NCI-H69 (cell line): ENCODE measurements around the gene NDE1.
A peak's percentile ranks its signal among the peaks of the same experiment; 100 is the strongest.
"Not testable (repeated sequence)": the region's sequence is repeated elsewhere in the genome, so short reads cannot be mapped to it uniquely, and the experiment has no call there.

ENCODE experiments used
- DNase-seq: peaks from one replicate; lab custom pipeline; 2025; lab: John Stamatoyannopoulos, UW

The NDE1 gene, protein sequence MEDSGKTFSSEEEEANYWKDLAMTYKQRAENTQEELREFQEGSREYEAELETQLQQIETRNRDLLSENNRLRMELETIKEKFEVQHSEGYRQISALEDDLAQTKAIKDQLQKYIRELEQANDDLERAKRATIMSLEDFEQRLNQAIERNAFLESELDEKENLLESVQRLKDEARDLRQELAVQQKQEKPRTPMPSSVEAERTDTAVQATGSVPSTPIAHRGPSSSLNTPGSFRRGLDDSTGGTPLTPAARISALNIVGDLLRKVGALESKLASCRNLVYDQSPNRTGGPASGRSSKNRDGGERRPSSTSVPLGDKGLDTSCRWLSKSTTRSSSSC

DNA sequence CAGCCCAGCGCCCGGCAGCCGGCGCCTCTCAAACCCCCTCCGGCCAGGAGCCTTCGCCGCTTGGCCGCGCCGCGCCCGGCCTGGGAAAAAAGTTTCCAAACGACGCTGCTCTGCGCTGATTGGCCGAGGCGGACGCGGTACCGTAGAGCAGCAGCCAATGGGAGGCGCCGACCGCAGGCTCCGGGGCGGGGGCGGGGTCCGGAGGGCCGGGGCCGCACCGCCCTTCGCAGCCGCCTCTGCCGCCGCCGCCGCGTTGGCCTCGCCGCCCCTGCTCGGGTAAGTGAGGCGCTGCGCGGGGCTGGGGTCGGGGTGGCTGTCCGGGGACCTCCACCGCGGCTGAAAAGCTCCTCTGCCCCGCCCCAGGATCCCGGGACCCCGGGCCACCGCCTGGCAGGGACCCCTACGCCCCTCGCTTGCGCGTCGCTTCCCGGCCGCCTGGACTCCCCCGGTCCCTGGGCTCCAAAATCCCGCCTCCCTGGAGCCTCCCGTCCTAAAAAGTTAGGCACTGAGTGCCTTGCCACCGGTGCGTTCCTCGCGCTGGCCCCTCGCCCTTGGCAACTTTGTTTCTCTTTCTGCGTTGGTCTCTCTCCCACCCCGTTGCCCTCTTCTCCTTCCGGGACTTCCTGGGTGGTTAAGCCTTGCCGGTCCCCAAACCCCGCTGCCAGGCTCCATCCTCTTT lies at the start of gene NDE1:
TSS of gene NDE1 (plus strand) at position 227 of the 679 bp plus-strand sequence. CDS start 14,534 bp downstream, outside the sequence.
- peak; percentile 97 for DNase-seq

DNA sequence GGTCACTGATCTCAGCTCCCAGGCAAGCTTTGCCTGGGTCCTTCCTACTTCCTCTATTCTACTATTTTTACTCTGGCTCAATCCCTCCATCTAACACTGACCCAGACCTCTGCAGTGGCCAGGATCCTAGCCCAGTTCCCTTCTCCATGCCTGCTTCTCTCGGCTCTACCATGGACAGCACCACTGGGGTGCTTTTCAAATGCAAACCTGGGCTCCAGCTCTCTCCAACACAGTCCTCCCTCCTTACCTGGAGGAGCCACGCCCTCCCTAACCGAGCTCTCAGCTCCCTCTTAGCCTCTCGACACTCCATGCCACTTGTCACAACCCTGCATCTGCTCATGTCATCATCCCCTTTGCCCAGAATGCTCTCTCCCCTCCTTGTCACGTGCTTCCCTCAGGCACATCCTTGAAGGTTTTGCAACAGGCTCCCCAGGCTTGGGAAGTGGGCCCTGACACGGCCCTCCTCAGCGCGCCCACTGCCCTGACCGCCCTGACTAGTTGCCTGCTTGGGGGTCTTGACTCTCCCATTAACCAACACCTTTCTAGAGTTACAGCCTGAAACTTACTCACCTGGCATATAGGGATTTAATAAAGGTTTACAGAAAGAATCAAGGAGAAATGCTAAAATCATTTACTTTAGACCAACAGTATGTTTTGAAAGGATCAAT lies 48.7 kb upstream of the NDE1 start:
- DNase-seq = no peak

DNA sequence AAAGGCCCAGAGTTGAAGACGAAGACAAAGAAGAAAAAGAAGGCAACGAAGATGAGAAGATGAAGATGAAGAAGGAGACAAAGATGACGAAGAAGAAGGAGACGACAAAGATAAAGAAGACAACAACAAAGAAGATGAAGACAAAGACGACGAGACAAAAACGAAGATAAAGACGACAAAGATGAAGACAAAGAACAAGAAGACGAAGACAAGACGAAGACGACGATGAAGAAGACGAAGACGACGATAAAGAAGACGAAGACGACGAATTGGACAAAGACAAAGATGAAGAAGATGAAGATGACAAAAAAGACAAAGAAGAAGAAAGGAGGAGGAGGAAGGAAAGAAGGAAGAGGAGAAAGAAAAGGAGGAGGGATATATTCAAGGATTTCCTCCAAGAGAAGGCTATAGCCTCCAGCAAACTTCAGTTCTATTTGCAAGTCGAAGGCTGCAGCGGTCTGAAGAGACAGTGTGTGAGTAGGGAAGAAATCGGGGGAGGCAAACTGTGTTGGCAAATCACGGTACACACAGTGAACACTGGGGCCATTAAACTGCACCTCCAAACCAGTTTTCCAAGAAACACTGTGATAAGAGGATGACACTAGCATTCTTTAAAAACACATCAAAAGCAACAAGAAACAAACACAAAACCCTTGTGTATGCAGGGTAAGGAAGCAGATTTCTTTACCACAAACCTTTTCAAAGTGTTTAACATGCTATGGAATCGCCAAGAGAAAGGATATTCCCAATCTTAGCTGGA lies 47.6 kb upstream of the NDE1 start:
- DNase-seq = no peak

DNA sequence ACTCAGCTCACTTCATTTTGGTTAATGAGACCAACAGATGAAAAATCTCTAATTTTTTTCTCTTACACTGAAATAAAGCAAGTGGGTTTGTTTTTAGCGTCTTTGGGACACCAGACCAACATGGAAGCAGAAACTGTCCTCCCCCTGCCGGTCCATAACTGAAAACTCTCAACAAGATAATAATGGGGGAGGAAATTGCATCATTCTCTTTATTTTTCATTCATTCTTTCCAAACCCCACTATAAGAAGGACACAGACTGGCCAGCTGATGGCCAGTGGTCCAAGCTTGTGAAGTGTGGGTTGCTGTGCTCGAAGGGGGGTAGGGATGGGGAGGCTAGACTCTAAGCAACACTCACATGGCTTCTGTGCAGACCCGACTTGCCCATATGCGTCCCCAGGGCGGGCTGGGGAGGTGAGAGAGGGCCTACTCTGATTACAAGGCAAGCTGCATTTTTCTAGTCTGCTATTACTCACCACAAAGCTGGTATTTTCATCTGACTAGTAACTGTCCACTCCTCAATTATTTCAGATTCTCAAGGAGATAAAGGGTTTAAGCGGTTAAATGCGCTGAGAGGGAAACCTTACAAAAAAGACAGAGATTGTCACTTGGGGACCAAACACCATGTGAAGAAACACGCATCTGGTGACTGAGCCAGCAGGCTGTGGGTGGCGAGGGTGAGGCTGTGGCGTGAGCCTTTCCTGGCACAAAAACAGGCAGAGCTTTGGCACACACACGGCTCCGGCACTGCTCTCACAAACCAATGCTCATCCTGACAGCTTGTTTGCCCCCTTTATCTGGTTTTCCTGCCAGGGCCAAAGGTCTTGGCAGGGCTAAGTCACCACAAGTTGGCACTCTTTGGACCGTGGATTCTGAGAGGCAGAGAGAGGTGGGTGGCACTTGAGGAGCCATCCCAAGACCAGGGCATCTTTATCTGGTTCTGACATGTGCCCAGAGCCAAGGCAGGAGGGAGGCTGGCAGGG lies 45.3 kb upstream of the NDE1 start:
- no peak for DNase-seq

DNA sequence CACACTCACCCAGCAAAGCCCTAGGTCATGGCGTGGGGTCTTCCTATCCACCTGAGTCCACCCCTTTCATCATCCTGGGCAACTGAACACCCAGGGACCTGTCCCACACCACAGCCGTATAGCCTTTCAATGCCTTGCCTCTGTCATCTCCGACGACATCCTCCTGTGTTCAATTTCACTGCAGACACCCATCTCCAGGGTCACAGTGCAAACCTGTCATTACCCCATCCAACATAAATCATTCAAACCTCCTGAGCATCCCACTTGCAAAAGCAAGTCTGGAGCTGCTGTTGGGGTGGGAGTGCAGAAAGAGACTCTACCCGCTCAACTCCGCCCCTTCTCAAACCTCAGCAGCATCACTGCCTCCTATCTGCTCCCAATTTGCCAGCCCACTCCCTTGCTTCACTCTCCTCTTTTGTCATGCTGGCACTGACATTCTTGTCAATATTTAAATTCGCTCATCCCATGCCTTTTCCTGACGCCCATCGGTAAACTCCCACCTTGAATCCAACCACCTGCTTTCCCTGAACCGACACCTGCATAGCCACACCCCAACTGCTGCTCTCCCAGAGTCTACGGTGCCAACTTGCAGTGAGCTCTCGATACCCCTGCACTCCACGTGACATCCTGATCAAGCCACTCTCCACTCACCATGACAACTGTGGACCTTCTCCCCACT lies 44.1 kb upstream of the NDE1 start:
- no peak for DNase-seq

DNA sequence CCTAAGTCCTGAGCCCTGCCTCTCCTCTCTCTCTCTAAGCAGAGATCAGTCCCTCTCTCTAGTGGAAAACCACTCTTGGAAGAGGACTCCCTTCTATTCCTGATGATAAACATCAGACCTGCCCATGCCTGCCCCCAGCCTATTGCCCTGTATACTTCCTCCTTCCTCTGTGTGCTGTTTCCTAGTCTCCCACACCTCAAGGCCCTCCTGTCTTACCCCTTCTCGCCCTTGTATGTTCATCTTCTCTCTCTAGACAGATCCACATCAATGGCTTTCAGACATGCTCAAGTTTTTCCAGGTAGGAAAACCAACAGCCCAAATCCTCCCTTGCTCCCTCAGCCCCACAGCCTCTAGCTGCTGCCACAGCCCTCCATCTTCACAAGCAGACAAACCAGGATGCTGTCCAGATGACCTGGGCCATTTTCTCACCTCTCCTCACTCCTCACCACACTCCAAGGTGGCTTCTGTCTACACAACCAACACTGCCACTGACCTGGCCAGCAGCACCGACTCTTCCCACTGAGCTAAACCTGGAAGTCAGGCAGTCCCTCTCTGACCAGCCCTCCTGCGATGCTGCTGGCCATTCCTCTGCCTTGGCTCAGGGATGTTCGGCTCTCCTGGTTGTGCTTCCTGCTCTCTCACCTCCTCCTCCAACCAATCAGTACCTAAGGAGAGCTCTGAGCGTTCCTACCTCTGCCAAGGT lies 43.4 kb upstream of the NDE1 start:
- DNase-seq = no peak

DNA sequence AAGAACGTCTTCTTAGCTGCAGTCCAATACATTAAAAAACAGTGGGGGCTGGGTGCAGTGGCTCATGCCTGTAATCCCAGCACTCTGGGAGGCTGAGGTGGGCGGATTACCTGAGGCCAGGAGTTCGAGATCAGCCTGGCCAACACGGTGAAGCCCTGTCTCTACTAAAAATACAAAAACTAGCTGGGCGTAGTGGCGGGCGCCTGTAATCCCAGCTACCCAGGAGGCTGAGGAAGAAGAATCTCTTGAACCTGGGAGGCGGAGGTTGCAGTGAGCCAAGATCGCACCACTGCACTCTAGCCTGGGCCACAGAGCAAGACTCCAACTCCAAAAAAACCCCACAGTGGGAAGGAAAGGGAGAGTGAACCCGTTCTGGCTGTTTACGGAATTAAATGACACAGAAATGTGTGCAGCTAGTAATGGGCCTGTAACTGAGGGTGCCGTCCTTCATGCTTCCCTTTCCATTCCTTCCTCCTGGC lies 42.8 kb upstream of the NDE1 start:
- not testable (repeated sequence) for DNase-seq

DNA sequence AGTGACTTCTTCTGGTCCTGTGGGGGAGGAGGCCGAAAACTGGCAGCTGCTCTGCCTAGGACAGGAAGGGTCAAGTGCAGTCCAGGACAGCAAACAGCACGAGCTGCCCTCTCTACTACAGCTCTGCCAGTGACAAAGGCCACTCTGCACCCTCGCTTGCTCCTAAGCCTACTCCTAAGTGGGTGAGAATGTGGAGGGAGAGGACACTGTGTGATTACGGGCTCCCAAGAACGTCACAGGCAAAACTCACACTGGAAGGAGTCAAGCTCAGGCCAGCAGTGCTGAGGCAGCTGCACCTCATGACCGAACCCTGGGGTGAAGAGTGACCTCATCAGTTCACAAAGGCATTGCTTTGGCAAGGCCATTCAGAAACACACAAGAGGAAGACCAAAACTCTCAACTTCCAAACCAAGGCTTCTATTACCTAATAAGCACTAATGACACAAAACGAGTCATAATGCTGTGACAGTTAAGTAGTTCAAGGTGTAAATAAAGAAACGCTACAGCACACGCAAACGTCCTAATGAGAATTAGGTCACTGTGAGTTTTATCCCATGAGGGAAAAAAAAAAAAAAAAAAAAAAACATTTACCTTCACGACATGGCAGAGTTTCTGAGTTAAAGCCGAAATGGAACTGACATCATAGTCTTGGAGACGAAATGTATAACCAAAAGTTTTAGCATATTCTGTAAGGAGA lies 42.2 kb upstream of the NDE1 start:
- DNase-seq = no peak

DNA sequence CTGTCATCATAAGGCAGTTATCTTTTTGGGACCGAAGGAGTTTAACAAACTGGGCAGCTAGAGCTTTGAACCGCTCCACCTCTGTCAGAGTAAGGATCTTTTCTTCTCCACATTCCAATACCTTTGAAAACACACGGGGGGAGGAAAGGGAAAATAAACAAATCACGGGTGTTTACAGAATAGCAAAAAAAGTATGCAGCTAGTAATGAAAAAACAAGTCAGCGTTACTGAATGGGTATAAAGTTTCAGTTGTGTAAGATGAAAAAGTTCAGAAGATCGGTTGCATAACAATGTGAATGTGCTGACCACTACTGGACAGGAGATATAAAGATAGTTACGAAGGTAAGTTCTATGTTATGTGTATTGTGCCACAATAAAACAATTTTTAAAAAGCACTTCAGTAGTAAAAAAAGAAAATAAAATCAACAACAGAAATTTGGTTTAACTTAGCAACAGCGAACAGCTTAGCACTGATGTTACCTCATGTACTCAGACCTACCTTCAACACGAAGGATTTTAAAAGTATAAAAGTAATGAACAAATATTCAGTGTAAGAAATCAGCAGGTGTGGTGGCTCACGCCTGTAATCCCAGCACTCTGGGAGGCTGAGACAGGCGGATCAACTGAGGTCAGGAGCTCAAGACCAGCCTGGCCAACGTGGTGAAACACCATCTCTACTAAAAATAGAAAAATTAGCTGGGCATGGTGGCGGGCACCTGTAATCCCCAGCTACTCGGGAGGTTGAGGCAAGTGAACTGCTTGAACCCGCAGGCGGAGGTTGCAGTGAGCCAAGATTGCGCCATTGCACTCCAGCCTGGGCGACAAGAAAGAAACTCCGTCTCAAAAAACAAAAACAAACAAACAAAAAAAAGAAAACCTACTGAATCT lies 41.4 kb upstream of the NDE1 start:
- no peak for DNase-seq

DNA sequence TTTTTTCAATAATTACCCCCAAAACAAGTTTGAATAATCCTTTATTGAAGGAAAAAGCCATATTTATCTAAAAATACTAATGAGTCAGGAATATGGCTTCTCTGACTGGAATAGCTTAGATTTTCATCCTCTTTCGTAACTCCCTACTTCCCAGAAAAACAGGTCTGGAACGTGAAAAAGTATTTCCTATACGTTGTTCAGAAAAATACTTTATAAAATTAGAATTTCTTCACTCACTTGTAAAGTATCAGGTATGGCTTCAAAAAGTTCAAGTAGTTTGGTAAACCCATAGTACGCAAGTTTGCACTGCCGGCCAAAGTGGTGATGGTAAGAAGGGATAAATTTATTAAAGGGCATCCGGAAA lies 40.8 kb upstream of the NDE1 start:
- no peak for DNase-seq

DNA sequence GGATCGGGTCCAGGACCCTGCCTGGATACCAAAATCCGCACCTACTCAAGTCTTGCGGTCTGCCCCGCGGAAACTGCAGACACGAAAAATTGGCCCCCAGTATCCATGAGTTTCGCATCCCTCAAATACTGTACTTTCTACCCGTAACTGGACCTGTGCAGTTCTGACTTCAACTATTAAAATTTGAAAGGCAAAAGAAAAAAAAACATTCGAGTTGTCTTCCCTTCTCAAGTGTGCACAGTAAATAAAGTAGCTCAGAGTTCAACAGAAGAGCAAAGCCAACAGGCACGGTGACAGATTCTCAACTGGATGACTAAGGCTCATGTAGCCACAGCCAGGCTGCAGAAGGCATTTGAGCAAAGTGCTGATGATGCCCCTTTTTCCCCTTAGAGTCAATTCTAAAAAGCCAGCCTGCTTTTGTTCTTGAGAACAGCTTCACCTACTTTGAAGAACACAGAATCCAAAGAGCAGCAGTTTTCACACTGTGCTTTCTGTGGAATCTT lies 39.6 kb upstream of the NDE1 start:
- no peak for DNase-seq

DNA sequence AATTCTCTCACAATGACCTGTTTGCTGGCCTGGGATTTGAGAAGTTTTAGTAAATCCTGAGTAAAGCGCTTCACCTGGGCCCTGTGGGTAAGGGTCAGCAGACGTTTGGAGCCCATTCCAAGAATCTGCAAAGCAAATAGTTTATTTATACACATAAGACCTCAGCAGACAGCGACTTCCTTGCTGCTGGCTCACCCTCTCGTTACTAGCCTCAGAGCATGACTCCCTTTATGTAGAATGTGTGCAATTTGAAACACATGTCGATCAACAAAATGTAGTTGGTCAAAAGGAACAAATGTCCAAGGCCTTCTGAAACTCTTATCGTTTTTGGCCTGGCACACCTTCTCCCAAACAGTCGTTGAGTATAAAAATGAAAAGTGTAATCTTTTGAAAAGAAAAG lies 38.4 kb upstream of the NDE1 start:
- no peak for DNase-seq

DNA sequence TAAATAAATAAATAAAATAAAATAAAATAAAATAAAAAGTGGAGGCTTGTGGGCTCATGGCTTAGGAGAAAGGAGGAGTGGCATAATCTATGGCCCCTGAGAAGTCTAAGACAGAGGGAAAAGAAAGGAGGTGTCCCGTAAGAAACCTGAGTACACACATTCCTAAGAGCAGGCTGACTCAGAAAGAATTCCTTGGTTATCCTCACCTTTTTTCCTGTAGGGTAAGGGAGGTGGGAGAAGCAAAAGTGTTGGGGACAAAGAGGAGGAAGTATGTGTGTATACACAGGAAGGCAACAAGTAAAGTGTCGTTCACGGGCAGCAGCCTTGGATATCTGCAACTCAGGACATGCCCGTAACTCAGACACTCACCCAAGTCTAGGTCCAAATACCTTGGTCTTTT lies 36.4 kb upstream of the NDE1 start:
- DNase-seq = no peak

DNA sequence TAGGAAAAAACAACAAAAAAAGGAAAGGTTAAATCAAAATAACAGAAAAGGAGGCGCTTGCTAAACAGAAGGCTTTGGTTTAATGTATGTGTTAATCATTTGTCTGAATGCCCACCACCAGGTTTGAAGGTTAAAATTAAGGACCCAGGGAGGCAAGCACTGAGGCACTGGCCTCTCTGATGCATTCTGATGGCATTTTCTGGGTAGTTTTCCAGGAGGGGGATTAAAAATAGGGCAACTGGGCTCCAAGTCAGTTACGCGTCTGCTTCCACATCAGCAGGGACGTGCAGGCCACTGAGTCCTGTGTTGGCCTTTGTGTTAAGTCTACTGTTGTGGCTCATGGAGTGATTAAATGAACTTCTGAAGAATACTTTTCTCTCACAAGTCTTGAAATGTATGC lies 34.0 kb upstream of the NDE1 start:
- no peak for DNase-seq

DNA sequence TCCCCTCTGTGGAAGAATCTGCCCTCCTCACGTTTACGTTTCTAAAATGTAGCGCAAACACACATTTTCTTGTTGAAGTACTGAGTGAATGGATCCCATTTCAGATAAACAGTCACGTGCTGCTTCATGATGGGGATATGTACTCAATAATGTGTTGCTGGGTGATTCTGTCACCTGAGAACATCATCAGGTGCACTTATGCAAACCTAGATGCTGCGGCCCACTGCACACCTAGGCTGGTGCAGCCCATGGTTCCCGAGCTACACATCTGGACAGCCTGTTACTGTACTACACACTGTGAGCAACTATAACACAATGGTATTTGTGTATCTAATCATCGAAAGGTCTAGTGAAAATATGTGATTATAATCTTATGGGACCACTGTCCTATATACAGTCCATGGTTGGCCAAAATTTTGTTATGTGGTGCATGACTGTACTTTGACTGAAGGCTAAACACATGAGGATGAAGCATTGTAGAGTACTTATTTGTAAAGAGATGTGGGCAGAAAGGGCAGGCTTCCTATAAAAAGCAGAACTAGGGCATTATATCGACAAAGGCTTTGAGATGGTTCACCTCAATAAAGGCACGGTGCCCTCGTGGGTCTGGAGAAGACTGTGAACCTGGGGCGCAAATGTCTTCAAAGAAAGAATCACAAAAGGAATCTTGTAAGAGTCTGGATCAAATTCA lies 33.4 kb upstream of the NDE1 start:
- DNase-seq = no peak

DNA sequence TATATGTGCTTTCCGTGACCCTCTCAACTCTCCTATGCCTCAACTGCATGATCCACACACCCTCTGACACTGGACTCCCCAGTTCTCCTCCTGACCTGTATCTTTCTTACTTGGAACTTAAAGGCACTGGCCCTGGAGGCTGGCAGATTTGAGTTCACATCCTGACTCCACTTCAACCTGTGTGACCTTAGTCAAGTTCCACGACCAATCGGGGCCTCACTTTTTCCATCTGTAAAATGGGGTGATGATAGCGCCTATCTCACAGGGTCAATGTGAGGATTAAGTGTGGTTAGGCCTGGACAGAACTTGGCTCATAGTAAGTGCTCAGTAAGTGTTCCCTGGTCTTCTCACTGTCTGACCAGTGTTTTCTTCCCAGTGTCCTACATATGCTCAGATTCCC lies 32.1 kb upstream of the NDE1 start:
- DNase-seq = no peak

DNA sequence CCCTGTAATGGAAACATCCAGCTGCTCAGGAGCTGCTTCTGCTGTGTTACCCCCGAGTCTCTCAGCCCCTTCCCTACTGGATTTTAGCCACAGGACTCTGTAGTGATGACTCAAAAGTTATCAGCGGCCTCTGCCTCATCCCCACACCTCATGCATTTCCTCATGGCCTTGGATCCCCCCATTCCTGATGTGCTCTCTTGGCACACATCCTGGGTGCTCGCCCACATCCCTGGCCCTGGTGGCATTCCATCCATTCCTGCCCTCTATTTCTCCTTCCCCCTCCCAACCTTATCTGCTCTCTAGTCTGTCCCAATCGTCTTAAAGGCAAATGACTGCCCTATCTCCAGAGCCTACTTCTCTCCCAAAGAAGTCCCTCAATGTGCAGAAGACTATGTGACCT lies 31.7 kb upstream of the NDE1 start:
- DNase-seq = no peak
